Glutamatergic neuron (in vitro differentiated cells): ENCODE results near the gene ZNF263. TPM values are rescaled to one million over a fixed set of nuclear protein-coding genes. Genes with fewer than 3 reads are reported as not detected.

Experiments used
- DNase-seq: peaks from one replicate; pipeline ENCODE4 v3.0.0; 2022
- H3K27ac Mint-ChIP-seq: one replicate; pipeline ENCODE4 v1.8.0; 2020; ENCODE audit warnings: mild to moderate bottlenecking, mixed read lengths, inconsistent platforms; ENCODE audit not compliant: unreplicated experiment
- H3K27me3 Mint-ChIP-seq: one replicate; pipeline ENCODE4 v1.8.0; 2020; ENCODE audit warnings: mild to moderate bottlenecking, moderate library complexity, mixed read lengths, inconsistent platforms; ENCODE audit not compliant: unreplicated experiment
- H3K36me3 Mint-ChIP-seq: one replicate; pipeline ENCODE4 v1.8.0; 2020; ENCODE audit warnings: mild to moderate bottlenecking, mixed read lengths, inconsistent platforms; ENCODE audit not compliant: unreplicated experiment
- H3K4me1 Mint-ChIP-seq: one replicate; pipeline ENCODE4 v1.8.0; 2020; ENCODE audit warnings: mild to moderate bottlenecking, low read depth, mixed read lengths, inconsistent platforms; ENCODE audit not compliant: unreplicated experiment
- H3K4me3 Mint-ChIP-seq: one replicate; pipeline ENCODE4 v1.8.0; 2020; ENCODE audit warnings: mild to moderate bottlenecking, mixed read lengths, inconsistent platforms; ENCODE audit not compliant: unreplicated experiment
- H3K9me3 Mint-ChIP-seq: one replicate; pipeline ENCODE4 v1.8.0; 2020; ENCODE audit warnings: mild to moderate bottlenecking, moderate library complexity, mixed read lengths, inconsistent platforms; ENCODE audit not compliant: unreplicated experiment
- CTCF ChIP-seq: fragments of 200-600 bp; sonication (generic); IDR thresholded peaks from one replicate; pipeline ENCODE4 v1.5.0; 2021; ENCODE audit not compliant: partially characterized antibody, unreplicated experiment
- total RNA-seq: library from RNA; stranded (reverse); fragmentation: NEBNext Ultra II Directional; extraction: Animal tissue kit (Norgen Biotek cat#: 25700); gene quantifications from one replicate; pipeline ENCODE4 v1.2.1, GENCODE V29; 2021; ENCODE audit not compliant: unreplicated experiment

Gene ZNF263
- total RNA-seq, 1 donor from 2014 or later = 33.1 TPM

- H3K36me3 Mint-ChIP-seq = peaks cover 72% of the 10 kb centered on the region
- DNase-seq = no peak
- no peaks in the 10 kb centered on the region for H3K4me1 Mint-ChIP-seq
- peaks cover 16% of the 10 kb centered on the region for H3K9me3 Mint-ChIP-seq
- H3K4me3 Mint-ChIP-seq = no peak overlapping the region
- no peak overlapping the region for H3K27ac Mint-ChIP-seq
- no peak for TF ChIP-seq CTCF
- H3K27me3 Mint-ChIP-seq = peaks cover 12% of the 10 kb centered on the region
Observed at GRCh38 chr16:3311496-3311895, 28.2 kb downstream of the ZNF263 start.

- Mint-ChIP-seq H3K4me1 (no peaks in the 10 kb centered on the region), H3K27ac (no peak overlapping the region), H3K36me3 (peaks cover 77% of the 10 kb centered on the region), H3K4me3 (no peak overlapping the region), H3K27me3 (peaks cover 6% of the 10 kb centered on the region), H3K9me3 (peaks cover 20% of the 10 kb centered on the region)
- DNase-seq = no peak
- TF ChIP-seq CTCF = no peak
Observed at GRCh38 chr16:3317315-3317999, 34.2 kb downstream of the ZNF263 start.

GRCh38 chr16:3321816-3322215 lies 38.5 kb downstream of the ZNF263 start:
- TF ChIP-seq CTCF = no peak
- Mint-ChIP-seq H3K27ac (no peak overlapping the region), H3K9me3 (peaks cover 20% of the 10 kb centered on the region), H3K4me1 (no peaks in the 10 kb centered on the region), H3K27me3 (no peaks in the 10 kb centered on the region), H3K4me3 (no peak overlapping the region), H3K36me3 (peaks cover 35% of the 10 kb centered on the region)
- DNase-seq = no peak

- TF ChIP-seq CTCF = no peak
- DNase-seq = no peak
- no peaks in the 10 kb centered on the region for H3K4me1 Mint-ChIP-seq
- H3K9me3 Mint-ChIP-seq = peaks cover 7% of the 10 kb centered on the region
- H3K27me3 Mint-ChIP-seq = no peaks in the 10 kb centered on the region
- no peaks in the 10 kb centered on the region for H3K36me3 Mint-ChIP-seq
- no peak overlapping the region for H3K27ac Mint-ChIP-seq
- no peak overlapping the region for H3K4me3 Mint-ChIP-seq
Observed at GRCh38 chr16:3327514-3327913, 44.2 kb downstream of the ZNF263 start.

GRCh38 chr16:3328104-3328503 lies 44.8 kb downstream of the ZNF263 start:
- DNase-seq = no peak
- H3K4me1 Mint-ChIP-seq = no peaks in the 10 kb centered on the region
- TF ChIP-seq CTCF = no peak
- no peaks in the 10 kb centered on the region for H3K36me3 Mint-ChIP-seq
- no peak overlapping the region for H3K4me3 Mint-ChIP-seq
- no peaks in the 10 kb centered on the region for H3K27me3 Mint-ChIP-seq
- peaks cover 5% of the 10 kb centered on the region for H3K9me3 Mint-ChIP-seq
- no peak overlapping the region for H3K27ac Mint-ChIP-seq
